ENCODE data around the gene MYL6.
"Not testable (repeated sequence)": the region's sequence is repeated elsewhere in the genome, so short reads cannot be mapped to it uniquely, and the experiment has no call there.

The MYL6 gene

GRCh38 chr12:56189918-56190694 is 31.9 kb downstream of the MYL6 start:
- H3K9ac ChIP-seq (ENCODE audit: low read length), result peak overlapping the region; percentile 66
- peak overlapping the region; percentile 84 for H3K27ac ChIP-seq (ENCODE audit: low read depth, low read length)
- no peaks in the 10 kb centered on the region for H3K27me3 ChIP-seq (ENCODE audit: control insufficient read depth, insufficient read depth, low read length)
- peak overlapping the region; percentile 79 for H3K4me3 ChIP-seq (ENCODE audit: low read length)
- H3K36me3 ChIP-seq (ENCODE audit: control insufficient read depth, insufficient read depth, low read length), result peaks cover 3% of the 10 kb centered on the region
- peaks cover 8% of the 10 kb centered on the region for H3K4me1 ChIP-seq (ENCODE audit: control insufficient read depth, insufficient read depth, low read length)

- peaks cover 8% of the 10 kb centered on the region for H3K4me1 ChIP-seq (ENCODE audit: control insufficient read depth, insufficient read depth, low read length)
- H3K9ac ChIP-seq (ENCODE audit: low read length), result no peak overlapping the region
- H3K27me3 ChIP-seq (ENCODE audit: control insufficient read depth, insufficient read depth, low read length), result no peaks in the 10 kb centered on the region
- H3K27ac ChIP-seq (ENCODE audit: low read depth, low read length), result no peak overlapping the region
- peak overlapping the region; percentile 79 for H3K4me3 ChIP-seq (ENCODE audit: low read length)
- peaks cover 3% of the 10 kb centered on the region for H3K36me3 ChIP-seq (ENCODE audit: control insufficient read depth, insufficient read depth, low read length)
Measured at GRCh38 chr12:56190695-56191155, 32.6 kb downstream of the MYL6 start.

GRCh38 chr12:56192582-56192981 is 34.4 kb downstream of the MYL6 start:
- H3K4me1 ChIP-seq (ENCODE audit: control insufficient read depth, insufficient read depth, low read length), result peaks cover 8% of the 10 kb centered on the region
- no peak overlapping the region for H3K4me3 ChIP-seq (ENCODE audit: low read length)
- H3K27ac ChIP-seq (ENCODE audit: low read depth, low read length), result no peak overlapping the region
- H3K9ac ChIP-seq (ENCODE audit: low read length), result no peak overlapping the region
- no peaks in the 10 kb centered on the region for H3K27me3 ChIP-seq (ENCODE audit: control insufficient read depth, insufficient read depth, low read length)
- H3K36me3 ChIP-seq (ENCODE audit: control insufficient read depth, insufficient read depth, low read length), result no peaks in the 10 kb centered on the region

- H3K9ac ChIP-seq (ENCODE audit: low read length), result no peak overlapping the region
- no peak overlapping the region for H3K4me3 ChIP-seq (ENCODE audit: low read length)
- H3K27me3 ChIP-seq (ENCODE audit: control insufficient read depth, insufficient read depth, low read length), result no peaks in the 10 kb centered on the region
- no peaks in the 10 kb centered on the region for H3K36me3 ChIP-seq (ENCODE audit: control insufficient read depth, insufficient read depth, low read length)
- H3K27ac ChIP-seq (ENCODE audit: low read depth, low read length), result no peak overlapping the region
- H3K4me1 ChIP-seq (ENCODE audit: control insufficient read depth, insufficient read depth, low read length), result peaks cover 7% of the 10 kb centered on the region
Measured at GRCh38 chr12:56193025-56193578, 34.9 kb downstream of the MYL6 start.

DNA sequence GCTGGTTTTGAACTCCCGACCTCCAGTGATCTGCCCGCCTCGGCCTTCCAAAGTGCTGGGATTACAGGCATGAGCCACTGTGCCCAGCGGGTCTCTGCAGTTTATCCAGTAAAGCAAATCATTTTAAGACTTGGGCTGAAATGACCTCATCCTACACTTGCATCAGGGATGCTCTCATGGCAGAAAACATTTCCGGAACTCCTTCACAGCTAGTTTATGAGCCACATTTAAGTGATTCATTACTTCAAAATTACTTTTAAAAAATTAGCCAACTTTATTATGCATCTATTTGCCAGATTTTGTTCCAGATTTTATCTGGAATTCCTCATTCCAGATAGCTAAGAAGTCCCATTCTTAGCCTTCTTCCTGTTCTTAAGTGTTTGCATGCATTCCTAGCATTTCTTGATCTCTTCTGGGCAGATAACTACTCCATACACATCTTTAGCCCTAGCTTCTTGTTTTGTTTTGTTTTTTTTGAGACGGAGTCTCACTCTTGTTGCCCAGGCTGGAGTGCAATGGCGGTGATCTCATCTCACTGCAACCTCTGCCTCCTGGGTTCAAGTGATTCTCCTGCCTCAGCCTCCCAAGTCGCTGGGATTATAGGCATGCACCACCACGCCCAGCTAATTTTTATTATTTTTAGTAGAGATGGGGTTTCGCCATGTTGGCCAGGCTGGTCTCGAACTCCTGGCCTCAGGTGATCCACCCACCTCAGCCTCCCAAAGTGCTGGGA is 38.8 kb downstream of the MYL6 start:
- not testable (repeated sequence) for H3K9ac ChIP-seq (ENCODE audit: low read length); H3K27me3 ChIP-seq (ENCODE audit: control insufficient read depth, insufficient read depth, low read length); H3K4me3 ChIP-seq (ENCODE audit: low read length); H3K36me3 ChIP-seq (ENCODE audit: control insufficient read depth, insufficient read depth, low read length); H3K27ac ChIP-seq (ENCODE audit: low read depth, low read length); H3K4me1 ChIP-seq (ENCODE audit: control insufficient read depth, insufficient read depth, low read length)

DNA sequence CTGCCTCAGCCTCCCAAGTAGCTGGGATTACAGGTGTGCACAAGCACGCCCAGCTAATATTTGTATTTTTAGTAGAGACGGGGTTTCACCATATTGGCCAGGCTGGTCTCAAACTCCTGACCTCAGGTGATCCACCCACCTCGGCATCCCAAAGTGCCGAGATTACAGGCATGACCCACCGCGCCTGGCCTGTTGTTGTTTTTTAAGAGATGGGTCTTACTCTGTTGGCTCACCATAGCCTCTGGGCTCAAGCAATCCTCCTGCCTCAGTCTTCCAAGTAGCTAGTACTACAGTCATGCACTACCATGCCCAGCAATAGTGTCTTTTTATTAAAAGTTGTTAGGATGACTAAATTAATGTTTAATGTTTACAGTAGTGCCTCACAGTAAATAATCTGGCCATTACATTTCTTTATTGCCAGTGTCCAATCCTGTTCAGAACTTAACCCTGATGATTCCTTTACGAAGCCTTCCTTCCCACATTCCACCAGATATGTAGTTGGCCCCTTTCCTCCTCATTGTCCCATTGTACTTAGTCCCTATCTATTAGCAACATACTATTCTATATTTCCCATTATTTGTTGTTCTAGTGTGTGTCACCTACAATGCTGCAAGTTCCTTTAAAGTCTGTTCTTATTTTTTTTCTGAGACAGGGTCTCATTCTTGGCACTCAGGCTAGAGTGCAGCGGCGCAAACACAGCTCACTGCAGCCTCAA is 39.9 kb downstream of the MYL6 start:
- no peak overlapping the region for H3K9ac ChIP-seq (ENCODE audit: low read length)
- no peak overlapping the region for H3K27ac ChIP-seq (ENCODE audit: low read depth, low read length)
- no peaks in the 10 kb centered on the region for H3K27me3 ChIP-seq (ENCODE audit: control insufficient read depth, insufficient read depth, low read length)
- H3K4me1 ChIP-seq (ENCODE audit: control insufficient read depth, insufficient read depth, low read length), result no peaks in the 10 kb centered on the region
- H3K4me3 ChIP-seq (ENCODE audit: low read length), result no peak overlapping the region
- H3K36me3 ChIP-seq (ENCODE audit: control insufficient read depth, insufficient read depth, low read length), result no peaks in the 10 kb centered on the region

- Histone ChIP-seq H3K36me3 (ENCODE audit: control insufficient read depth, insufficient read depth, low read length) (no peaks in the 10 kb centered on the region), H3K27me3 (ENCODE audit: control insufficient read depth, insufficient read depth, low read length) (no peaks in the 10 kb centered on the region), H3K27ac (ENCODE audit: low read depth, low read length) (no peak overlapping the region), H3K4me3 (ENCODE audit: low read length) (no peak overlapping the region), H3K4me1 (ENCODE audit: control insufficient read depth, insufficient read depth, low read length) (no peaks in the 10 kb centered on the region), H3K9ac (ENCODE audit: low read length) (no peak overlapping the region)
Measured at GRCh38 chr12:56198836-56199235, 40.7 kb downstream of the MYL6 start.

DNA sequence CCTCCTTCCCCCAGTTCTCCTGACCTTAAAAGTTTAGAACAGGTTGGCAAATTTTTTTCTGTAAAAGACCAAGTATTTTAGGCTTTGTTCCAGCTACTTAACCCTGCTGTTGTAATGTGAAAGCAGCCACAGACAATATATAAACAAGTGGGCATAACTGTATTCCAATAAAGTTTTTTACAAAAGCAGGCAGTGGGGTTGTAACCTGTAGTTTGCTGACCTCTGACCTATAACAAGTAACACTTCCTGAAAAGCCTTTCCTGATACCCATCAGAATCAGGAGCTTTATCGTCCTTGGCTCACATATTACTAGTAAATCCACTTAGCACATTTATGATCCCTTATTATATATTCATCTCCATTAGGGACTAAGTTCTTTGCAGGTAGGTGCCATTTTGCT is 44.2 kb downstream of the MYL6 start:
- Histone ChIP-seq H3K27ac (ENCODE audit: low read depth, low read length) (no peak overlapping the region), H3K4me1 (ENCODE audit: control insufficient read depth, insufficient read depth, low read length) (no peaks in the 10 kb centered on the region), H3K9ac (ENCODE audit: low read length) (no peak overlapping the region), H3K27me3 (ENCODE audit: control insufficient read depth, insufficient read depth, low read length) (no peaks in the 10 kb centered on the region), H3K4me3 (ENCODE audit: low read length) (no peak overlapping the region), H3K36me3 (ENCODE audit: control insufficient read depth, insufficient read depth, low read length) (peaks cover 8% of the 10 kb centered on the region)

DNA sequence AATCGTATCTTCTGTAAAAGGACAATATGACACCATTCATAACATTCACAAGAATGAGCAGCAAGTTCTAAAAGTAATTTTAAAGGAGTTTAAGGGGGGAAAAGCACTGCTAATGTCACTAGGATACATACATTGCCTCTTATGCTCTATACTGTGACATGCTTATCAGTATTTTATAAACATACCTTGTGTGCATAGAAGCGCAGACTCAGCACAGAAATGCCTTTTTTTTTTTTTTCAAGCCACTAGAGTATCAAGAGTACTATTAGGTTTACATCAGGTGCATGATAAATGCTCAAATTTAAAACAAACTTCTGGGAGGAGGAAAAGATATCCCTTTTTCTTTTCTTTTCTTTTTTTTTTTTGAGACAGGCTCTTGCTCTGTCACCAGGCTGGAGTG is 44.7 kb downstream of the MYL6 start:
- H3K27me3 ChIP-seq (ENCODE audit: control insufficient read depth, insufficient read depth, low read length), result no peaks in the 10 kb centered on the region
- H3K9ac ChIP-seq (ENCODE audit: low read length), result no peak overlapping the region
- H3K4me1 ChIP-seq (ENCODE audit: control insufficient read depth, insufficient read depth, low read length), result no peaks in the 10 kb centered on the region
- no peak overlapping the region for H3K4me3 ChIP-seq (ENCODE audit: low read length)
- H3K27ac ChIP-seq (ENCODE audit: low read depth, low read length), result no peak overlapping the region
- H3K36me3 ChIP-seq (ENCODE audit: control insufficient read depth, insufficient read depth, low read length), result peaks cover 13% of the 10 kb centered on the region

GRCh38 chr12:56204275-56204674 is 46.1 kb downstream of the MYL6 start:
- no peak overlapping the region for H3K4me3 ChIP-seq (ENCODE audit: low read length)
- H3K4me1 ChIP-seq (ENCODE audit: control insufficient read depth, insufficient read depth, low read length), result no peaks in the 10 kb centered on the region
- no peaks in the 10 kb centered on the region for H3K27me3 ChIP-seq (ENCODE audit: control insufficient read depth, insufficient read depth, low read length)
- peaks cover 17% of the 10 kb centered on the region for H3K36me3 ChIP-seq (ENCODE audit: control insufficient read depth, insufficient read depth, low read length)
- H3K27ac ChIP-seq (ENCODE audit: low read depth, low read length), result no peak overlapping the region
- no peak overlapping the region for H3K9ac ChIP-seq (ENCODE audit: low read length)

GRCh38 chr12:56205445-56205844 is 47.3 kb downstream of the MYL6 start:
- no peaks in the 10 kb centered on the region for H3K4me1 ChIP-seq (ENCODE audit: control insufficient read depth, insufficient read depth, low read length)
- H3K4me3 ChIP-seq (ENCODE audit: low read length), result no peak overlapping the region
- no peaks in the 10 kb centered on the region for H3K27me3 ChIP-seq (ENCODE audit: control insufficient read depth, insufficient read depth, low read length)
- H3K36me3 ChIP-seq (ENCODE audit: control insufficient read depth, insufficient read depth, low read length), result peaks cover 23% of the 10 kb centered on the region
- H3K27ac ChIP-seq (ENCODE audit: low read depth, low read length), result no peak overlapping the region
- H3K9ac ChIP-seq (ENCODE audit: low read length), result no peak overlapping the region

GRCh38 chr12:56206452-56207166 is 48.5 kb downstream of the MYL6 start:
- no peaks in the 10 kb centered on the region for H3K4me1 ChIP-seq (ENCODE audit: control insufficient read depth, insufficient read depth, low read length)
- no peaks in the 10 kb centered on the region for H3K27me3 ChIP-seq (ENCODE audit: control insufficient read depth, insufficient read depth, low read length)
- H3K36me3 ChIP-seq (ENCODE audit: control insufficient read depth, insufficient read depth, low read length), result peaks cover 23% of the 10 kb centered on the region
- no peak overlapping the region for H3K9ac ChIP-seq (ENCODE audit: low read length)
- no peak overlapping the region for H3K4me3 ChIP-seq (ENCODE audit: low read length)
- no peak overlapping the region for H3K27ac ChIP-seq (ENCODE audit: low read depth, low read length)

Data from rectal smooth muscle tissue (tissue), 1 donor.